Posterior cingulate gyrus (tissue), 11 donors: Measurements from ENCODE around the gene RILPL1.
A peak's percentile ranks its signal among the peaks of the same experiment; 100 is the strongest.
"Not testable (repeated sequence)": the region's sequence is repeated elsewhere in the genome, so short reads cannot be mapped to it uniquely, and the experiment has no call there.

Experiments used
- DNase-seq, 10 donors: peaks; one replicate each; pipeline versions ENCODE4 v3.0.0 to v3.0.0-alpha.2; 2020 to 2021; ENCODE audit warnings: mixed read lengths in 3 of 10
- intact Hi-C: fragments of 100-400 bp; cut with DNase I; formaldehyde crosslinking; loops from one replicate; pipeline ENCODE4 v1.15.1; 2023

The RILPL1 gene

DNA sequence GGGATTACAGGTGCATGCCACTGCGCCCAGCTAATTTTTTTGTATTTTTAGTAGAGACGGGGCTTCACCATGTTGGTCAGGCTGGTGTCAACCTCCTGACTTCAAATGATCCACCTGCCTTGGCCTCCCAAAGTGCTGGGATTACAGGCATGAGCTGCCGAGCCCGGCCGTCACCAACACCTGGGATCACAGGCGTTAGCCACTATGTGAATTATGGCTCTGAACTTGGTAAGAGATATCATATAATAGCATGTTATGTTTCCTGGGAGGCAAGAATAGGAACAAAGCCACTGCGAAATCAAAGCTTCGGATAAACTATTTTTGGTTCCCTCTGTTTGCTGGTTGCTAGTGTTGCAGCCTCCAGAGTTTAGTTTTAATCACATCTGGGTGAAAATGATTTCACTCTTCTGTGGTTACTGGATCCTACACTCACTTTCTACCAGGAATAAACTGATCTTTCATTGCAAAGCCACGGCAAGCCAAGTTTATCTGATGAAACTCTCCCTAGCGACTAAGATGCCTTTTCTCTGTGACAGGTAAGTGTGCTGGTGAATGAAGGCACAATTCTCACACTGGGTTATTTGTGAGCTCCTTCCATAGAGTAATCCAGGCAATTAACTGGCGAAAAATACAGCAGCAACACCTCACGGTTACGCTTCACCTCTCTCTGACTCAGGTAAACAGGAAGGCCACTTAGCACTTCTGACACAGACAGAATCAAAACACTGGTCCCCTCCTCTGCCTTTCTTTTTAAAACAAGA lies 58.9 kb downstream of the RILPL1 start:
- intact Hi-C loops: no loop called here
- DNase-seq: no peak

DNA sequence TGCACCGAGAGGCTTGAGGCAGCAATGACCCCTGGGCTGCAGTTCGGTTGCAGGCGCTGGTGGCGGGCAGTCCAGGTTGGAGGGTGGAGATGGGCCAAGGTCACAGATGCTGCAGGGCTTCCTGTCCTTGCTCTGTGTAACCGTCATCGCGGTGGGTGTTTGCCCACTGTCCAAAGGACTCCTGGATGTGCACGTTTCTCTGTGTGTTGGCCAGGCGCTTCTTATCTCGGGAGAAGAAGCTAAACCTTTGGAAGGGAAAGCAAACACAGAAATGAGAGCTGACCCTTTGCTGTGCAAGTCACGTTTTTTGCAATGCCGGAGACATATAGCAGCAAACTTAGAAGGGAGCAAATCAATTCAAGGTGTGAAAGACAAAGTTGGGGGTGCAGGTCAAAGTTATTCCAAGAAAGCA lies 61.1 kb downstream of the RILPL1 start:
- no peak for DNase-seq
- intact Hi-C loops: no loop called here

DNA sequence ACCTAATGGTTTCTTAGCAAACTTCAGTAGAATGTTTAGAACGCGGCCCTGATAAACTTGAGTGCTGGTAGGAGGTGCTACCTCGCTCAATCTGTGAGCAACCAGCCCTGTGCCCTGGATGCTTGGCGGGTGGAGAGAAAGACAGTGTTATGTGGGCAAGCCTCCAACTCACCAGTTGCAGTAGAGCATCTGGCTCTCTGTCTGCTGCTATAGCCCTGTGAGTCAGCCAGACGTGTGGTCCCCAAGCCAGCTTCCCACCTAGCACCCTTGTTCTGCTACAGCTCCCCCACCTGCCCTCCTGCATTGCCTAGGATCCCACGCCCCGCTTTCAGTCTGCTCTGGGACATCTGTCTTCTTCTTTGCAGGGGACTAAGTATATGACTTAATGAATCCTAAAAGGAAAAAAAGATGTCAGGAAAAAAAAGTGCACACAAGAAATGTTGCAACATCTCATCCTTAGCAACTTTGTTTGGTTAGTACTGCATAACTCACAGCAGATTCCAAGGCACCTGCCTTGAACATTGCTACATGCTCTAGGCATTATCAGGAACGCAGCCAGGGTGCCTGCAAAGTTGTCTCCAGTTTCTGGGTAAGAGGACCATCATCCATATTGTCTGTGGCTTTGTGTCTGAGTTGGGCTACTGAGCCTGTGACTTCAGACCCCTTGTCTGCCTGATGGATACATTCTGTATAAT lies 62.0 kb downstream of the RILPL1 start:
- DNase-seq: peak in 9 of 10 donors; percentile 18 to 95 (median 71)
- intact Hi-C loops: no loop called here

DNA sequence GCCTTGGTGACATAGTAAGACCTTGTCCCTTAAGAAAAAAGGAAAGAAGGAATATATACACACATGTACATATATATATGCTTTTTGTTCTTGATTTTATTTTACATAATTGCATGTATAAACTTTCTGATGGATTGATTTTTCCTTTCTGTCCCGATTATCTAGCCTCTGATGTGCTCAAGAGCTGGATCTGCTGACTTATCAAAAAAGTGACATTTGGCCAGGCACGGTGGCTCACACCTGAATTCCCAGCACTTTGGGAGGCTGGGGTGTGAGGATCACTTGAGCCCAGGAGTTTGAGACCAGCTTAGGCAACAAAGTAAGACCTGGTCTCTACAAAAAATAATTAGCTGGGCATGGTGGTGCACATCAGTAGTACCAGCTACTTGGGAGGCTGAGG lies 63.5 kb downstream of the RILPL1 start:
- intact Hi-C loops: no loop called here
- DNase-seq: no peak

DNA sequence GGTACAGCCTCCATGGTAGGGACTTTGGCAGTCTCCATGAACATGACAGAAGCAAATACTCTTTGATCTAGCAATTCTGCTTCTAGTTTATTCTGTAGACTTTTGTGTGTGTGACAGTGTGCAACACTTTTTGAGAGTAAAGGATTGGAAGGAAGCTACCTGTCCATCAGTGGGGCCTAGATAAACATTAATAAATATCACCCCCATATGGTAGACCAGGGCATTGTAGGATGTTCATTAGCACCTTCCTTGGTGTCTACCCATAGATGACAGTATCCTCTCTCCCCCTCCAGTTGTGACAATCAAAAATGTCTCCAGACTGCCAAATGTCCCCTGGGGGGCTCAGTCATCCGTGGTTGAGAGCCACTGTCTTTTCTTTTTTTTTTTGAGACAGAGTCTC lies 64.7 kb downstream of the RILPL1 start:
- intact Hi-C loops: no loop called here
- no peak for DNase-seq

DNA sequence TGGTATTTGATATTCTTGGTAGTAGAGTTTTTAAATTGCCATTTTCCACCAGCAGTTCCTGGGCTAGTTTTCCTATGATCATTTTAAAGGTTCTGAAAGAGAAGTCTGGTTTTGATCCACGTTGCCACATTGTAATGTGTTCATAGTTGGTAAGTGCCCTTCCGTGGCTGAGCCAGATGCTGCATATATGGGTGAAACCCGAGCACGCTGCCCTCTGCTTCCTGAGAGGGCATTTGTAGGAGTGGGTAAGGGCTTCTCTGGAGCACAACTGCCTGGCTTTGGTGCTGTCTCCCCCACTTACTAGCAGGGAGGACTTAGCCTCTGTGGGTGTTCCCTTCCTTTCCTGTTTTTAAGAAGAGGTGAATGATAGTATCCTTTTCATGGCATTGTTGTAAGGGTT lies 68.4 kb downstream of the RILPL1 start:
- intact Hi-C loops: no loop called here
- DNase-seq: no peak

DNA sequence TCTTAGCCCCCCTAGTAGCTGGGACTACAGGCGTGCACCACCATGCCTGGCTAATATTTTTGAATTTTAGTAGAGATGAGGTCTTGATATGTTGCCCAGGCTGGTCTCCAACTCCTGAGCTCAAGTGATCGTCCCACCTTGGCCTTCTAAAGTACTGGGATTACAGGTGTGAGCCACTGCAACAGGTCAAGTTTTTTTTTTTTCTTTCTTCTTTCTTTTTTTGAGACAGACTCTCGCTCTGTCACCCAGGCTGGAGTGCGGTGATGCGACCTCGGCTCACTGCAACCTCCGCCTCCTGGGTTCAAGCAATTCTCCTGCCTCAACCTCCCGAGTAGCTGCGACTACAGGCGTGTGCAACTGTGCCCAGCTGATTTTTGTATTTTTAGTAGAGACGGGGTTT lies 70.3 kb downstream of the RILPL1 start:
- intact Hi-C loops, DNase-seq: not testable (repeated sequence)

DNA sequence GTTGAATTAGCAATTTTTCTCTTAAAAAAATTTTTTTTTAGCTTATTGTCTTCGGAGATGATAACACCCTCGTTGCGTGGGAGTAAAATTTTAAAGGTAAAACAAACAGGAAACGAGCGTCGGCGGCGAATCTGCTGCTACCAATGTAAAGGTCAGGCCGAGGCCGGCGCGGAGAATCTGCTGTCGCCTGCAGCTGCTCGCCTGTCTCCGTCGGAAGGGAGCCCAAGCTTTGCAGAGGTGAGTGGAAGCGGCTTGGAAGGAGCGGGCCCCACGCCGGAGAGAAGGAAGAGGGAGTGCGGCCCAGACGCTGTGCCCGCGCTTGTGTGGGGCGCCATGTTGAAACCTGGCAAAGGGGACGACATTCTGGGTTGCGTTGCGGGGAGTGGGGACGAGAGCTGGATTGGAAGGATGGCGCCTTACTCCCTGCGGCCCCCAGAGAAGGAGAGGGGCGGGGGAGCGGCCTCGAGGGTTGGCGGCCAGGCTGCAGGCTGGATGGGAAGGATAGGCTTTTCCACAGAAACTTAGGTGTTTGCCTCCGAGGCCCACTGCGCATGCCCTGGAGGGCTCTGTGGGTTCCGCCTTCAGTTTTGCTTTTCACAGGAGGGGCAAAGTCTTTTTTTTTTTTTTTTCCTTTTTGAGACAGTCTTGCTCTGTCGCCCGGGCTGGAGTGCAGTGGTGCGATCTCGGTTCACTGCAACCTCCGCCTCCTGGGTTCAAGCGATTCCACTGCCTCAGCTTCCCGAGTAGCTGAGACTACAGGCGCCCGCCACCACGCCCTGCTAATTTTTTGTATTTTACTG lies 75.3 kb downstream of the RILPL1 start, which contains the start of gene SNRNP35:
SNRNP35 (plus strand) TSS at position 160 of the 800 bp plus-strand sequence. CDS start 7,402 bp downstream, outside the sequence.
- DNase-seq: peak; percentile 75 to 97 (median 80)
- intact Hi-C loops: loop anchor here (5.0 kb wide), 1 partner anchor 124 kb away; the partner anchor contains the start of gene TMED2

DNA sequence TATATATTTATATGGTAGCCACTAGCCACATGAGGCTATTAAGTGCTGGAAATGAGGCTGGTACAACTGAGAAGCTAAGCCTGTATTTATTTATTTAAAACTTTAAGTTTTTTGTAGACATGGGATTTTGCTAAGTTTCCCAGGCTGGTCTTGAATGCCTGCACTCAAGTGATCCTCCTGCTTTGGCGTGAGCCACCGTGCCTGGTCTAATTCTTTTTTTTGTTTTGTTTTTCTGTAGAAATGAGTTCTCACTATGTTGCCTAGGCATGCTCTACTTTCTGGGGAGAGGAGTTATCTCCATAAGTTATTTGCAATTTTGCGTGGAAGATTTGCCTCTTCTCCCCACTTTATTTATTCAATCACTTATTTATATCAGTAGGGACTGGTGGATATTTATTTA lies 80.4 kb downstream of the RILPL1 start:
- intact Hi-C loops: no loop called here
- no peak for DNase-seq

DNA sequence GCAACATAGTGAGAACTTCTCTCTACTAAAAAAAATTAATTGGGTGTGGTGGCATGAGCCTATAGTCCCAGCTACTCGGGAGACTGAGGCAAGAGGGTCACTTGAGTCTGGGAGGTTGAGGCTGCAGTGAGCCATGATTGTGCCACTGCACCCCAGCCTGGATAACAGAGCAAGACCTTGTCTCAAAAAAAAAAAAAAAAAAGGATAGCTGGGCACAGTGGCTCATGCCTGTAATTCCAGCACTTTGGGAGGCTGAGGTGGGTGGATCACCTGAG lies 81.3 kb downstream of the RILPL1 start:
- DNase-seq, intact Hi-C loops: not testable (repeated sequence)

DNA sequence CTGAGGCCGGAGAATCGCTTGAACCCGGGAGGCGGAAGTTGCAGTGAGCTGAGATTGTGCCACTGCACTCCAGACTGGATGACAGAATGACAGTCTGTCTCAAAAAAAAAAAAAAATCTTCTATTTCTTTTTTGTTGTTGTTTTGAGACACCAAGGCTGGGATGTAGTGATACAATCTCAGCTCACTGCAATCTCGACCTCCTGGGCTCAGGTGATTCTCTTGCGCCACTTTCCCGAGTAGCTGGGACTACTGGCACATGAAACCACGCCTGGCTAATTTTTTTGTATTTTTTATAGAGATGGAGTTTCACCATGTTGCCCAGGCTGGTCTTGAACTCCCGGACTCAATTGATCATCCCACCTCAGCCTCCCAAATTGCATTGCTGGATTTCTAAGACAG lies 82.9 kb downstream of the RILPL1 start:
- peak in 1 of 10 donors; percentile 37 for DNase-seq
- intact Hi-C loops: no loop called here

DNA sequence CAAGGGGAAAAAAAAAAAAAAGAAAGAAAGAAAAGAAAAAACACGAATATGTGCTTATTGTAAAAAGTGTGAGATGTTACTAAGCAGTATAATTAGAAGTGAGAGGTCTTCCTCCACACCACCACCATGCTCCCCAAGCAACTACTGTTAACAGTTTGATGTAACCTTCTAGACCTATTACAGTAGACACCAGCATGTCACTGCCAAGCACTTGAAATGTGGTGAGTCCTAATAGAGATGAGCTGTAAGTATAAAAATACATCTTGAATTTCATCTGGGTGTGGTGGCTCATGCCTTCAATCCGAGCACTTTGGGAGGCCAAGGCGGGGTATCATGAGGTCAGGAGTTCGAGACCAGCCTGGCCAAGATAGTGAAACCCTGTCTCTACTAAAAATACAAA lies 83.7 kb downstream of the RILPL1 start:
- intact Hi-C loops: no loop called here
- DNase-seq: no peak

DNA sequence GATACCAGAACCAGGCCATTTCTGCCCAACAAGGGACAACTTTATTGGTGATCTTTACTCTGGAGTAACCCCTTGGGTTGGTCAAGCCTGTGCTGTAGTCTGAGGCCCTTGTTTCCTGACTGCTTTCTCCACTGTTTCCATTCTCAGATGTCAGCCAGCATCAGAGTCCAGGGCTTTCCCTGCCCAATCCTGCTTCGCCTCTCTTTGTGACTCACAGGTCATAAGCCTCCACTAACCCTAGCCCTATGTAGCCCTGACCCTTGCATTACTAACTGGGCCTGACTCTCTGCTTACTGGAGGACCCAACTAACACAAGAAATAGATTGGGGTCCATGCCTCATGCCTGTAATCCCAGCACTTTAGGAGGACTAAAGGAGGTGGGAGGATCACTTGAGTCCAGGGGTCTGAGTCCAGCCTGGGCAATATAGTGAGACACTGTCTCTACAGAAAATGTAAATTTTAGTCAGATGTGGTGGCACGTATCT lies 84.2 kb downstream of the RILPL1 start:
- intact Hi-C loops: no loop called here
- no peak for DNase-seq

DNA sequence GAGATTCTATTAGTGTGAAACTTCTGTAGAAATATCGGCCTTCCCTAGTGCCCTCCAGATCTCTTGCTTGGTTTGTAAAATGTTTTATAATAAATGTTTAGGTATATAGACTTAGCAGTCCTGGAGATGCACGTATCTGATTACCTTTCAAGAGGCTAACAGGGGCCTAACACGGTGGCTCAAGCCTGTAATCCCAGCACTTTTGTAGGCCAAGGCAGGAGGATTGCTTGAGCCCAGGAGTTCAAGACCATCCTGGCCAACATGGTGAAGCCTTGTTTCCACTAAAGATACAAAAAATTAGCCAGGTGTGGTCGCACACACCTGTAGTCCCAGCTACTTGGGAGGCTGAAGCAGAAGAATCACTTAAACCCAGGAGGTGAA lies 87.2 kb downstream of the RILPL1 start:
- no peak for DNase-seq
- intact Hi-C loops: no loop called here

DNA sequence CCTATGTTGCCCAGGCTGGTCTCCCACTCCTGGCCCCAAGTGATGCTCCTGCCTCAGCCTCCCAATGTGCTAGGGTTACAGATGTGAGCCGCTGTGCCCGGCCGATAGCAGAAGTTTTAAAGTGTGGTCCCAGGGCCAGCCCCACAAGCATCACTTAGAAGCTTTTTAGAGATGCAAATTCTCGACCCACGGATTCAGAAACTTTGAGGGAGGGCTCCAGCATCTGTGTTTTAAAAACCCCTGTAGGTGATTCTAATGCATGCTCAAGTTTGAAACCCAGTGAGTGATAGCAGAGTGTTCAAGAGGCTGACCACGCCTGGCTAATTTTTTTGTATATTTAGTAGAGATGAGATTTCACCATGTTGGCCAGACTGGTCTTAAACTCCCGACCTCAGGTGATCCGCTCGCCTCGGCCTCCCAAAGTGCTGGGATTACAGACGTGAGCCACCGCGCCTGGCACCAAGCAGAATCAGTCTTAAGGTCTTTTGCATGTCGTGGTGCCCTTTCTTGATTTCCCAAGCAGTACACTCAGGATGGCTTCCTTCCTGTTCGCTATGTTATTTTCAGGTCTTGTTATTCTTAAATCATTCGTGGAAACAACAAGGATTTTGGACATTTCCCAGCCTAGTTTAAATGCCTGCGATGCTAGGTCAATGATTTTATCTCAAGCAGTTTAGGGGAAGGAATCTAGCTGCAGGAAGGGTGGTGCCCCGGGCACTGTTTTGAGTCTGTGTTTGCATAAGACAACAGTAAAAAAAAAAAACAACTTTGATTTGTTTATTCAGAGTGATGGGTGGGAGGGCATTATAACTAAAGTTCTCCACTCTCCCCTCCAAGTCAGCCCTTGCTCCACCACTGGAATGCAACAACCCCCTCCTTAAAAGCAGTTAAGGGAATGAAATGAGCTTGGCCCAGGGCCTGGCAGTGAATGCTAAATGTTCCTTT lies 87.9 kb downstream of the RILPL1 start:
- peak in 1 of 10 donors; percentile 22 for DNase-seq

DNA sequence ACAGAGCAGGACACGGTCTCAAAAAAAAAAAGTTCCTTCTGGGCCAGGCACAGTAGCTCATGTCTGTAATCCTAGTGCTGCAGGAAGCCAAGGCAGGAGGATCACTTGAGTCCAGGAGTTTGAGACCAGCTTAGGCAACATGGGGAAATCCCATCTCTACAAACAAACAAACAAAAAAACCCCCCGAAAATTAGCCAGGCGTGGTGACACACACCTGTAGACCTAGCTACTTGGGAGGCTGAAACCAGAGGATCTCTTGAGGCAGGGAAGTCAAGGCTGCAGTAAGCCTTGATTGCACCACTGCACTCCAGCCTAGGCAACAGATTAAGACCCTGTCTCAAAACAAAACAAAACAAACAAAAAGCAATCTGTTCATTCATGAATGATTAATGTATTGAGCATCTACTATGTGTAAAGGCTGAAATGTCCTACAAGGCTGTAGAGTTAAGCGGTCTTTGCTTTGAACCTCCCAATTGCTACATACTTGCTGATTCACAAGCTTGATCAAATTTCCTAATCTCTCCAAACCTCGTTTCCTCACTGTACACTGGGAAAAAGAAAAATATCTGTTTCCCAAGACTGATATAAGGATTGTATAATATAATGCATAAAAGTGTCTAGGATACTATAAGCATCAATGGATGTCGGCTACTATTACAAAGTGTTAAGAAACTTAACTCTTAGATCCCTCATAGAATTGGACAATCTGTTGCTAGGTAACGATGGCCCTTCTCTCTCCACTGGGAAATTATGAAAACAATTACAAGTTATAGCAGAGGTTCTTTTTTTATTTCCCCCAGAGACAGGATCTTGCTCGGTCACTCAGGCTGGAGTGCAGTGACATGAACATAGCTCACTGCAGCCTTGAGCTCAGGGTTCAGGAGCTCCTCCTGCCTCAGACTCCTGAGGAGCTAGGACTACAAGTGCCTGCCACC lies 89.2 kb downstream of the RILPL1 start:
- peak in 1 of 10 donors; percentile 4 for DNase-seq
- intact Hi-C loops: no loop called here

More for the DNA sequence above, 87.9 kb downstream of the RILPL1 start:
- intact Hi-C loops: no loop called here

DNA sequence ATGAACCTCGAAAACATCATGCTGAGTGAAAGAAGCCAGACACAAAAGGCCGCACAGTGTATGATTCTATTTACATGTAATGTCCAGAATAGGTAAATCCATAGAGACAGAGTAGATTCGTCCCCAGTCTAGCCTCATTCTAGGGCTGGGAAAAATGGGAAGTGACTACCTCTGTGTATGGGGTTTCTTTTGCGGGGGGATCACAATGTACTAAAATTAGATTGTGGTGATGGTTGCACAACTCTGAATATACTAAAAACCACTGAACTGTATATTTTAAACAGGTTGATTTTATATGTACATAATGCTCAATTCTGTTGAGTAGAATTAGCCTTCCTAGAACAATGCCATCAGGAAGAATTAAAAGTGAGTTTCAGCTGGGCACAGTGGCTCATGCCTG lies 90.7 kb downstream of the RILPL1 start:
- DNase-seq: no peak
- intact Hi-C loops: no loop called here

DNA sequence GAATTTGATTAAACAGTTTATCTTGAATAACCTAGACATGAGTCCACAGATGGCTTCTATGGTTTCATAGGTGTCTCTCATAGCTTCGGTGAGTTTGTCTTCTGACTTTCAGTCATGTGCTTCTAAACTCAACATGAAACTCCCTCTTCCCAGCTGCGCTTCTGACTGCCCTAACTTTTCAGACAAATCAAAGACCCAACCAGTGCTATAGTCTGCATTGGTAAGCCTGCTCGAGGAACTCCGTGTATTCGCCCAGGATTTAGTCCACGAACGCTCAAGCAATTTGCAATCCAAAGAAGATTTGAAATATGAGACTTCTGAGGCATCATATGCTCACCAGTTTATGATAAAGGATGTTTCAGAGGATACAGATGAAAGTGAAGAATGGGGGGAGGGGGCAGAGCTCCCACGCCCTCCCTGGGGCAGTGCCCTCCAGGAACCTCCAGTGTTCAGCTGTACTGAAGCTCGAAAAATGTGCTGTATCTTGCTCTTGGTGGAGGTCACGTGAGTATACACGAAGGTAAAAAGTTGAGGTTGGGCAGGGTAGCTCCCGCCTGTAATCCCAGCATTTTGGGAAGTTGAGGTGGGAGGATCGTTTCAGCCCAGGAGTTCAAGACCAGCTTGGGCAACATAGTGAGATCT lies 91.9 kb downstream of the RILPL1 start:
- DNase-seq: no peak
- intact Hi-C loops: no loop called here
